IgD-negative memory B cell (primary cell): ENCODE data around the gene FARP1. TPM values are rescaled to one million over a fixed set of nuclear protein-coding genes. Genes with fewer than 3 reads are reported as not detected.
"Not testable (repeated sequence)": the region's sequence is repeated elsewhere in the genome, so short reads cannot be mapped to it uniquely, and the experiment has no call there.

Experiments
- H3K27ac Mint-ChIP-seq, 3 donors: one replicate each; pipeline ENCODE4 v1.8.0; 2020 to 2022; ENCODE audit warnings: mild to moderate bottlenecking in 3 of 3, mixed read lengths in 3 of 3, moderate library complexity in 1 of 3
- H3K27me3 Mint-ChIP-seq: one replicate; pipeline ENCODE4 v1.8.0; 2021; ENCODE audit warnings: mixed read lengths
- H3K36me3 Mint-ChIP-seq: one replicate; pipeline ENCODE4 v1.8.0; 2020; ENCODE audit warnings: mild to moderate bottlenecking, mixed read lengths
- H3K4me1 Mint-ChIP-seq, 3 donors: one replicate each; pipeline ENCODE4 v1.8.0; 2020 to 2022; ENCODE audit warnings: mixed read lengths in 3 of 3, mild to moderate bottlenecking in 1 of 3
- H3K4me3 Mint-ChIP-seq, 4 donors: one replicate each; pipeline ENCODE4 v1.8.0; 2020 to 2022; ENCODE audit warnings: mild to moderate bottlenecking in 4 of 4, mixed read lengths in 4 of 4, moderate library complexity in 3 of 4
- H3K9me3 Mint-ChIP-seq, 3 donors: one replicate each; pipeline ENCODE4 v1.8.0; 2020 to 2021; ENCODE audit warnings: mixed read lengths in 3 of 3, mild to moderate bottlenecking in 1 of 3
- polyA plus RNA-seq: library from polyadenylated mRNA; unstranded; fragments of 300-500 nt; fragmentation: Illumina TruSeq; gene quantifications from one replicate; pipeline ENCODE4 v1.2.3, GENCODE V29; 2021

FARP1 gene
- polyA plus RNA-seq, 1 donor from 2014 or later: 0.46 TPM

GRCh38 chr13:98216135-98216565 is 73.3 kb downstream of the FARP1 start:
- H3K36me3 Mint-ChIP-seq: no peaks in the 10 kb centered on the region
- H3K4me3 Mint-ChIP-seq: no peak overlapping the region
- H3K27ac Mint-ChIP-seq: no peak overlapping the region
- H3K27me3 Mint-ChIP-seq: peaks cover 13% of the 10 kb centered on the region
- H3K9me3 Mint-ChIP-seq: no peaks in the 10 kb centered on the region
- peaks cover 0 to 3% (median 0%) of the 10 kb centered on the region in 3 donors for H3K4me1 Mint-ChIP-seq

DNA sequence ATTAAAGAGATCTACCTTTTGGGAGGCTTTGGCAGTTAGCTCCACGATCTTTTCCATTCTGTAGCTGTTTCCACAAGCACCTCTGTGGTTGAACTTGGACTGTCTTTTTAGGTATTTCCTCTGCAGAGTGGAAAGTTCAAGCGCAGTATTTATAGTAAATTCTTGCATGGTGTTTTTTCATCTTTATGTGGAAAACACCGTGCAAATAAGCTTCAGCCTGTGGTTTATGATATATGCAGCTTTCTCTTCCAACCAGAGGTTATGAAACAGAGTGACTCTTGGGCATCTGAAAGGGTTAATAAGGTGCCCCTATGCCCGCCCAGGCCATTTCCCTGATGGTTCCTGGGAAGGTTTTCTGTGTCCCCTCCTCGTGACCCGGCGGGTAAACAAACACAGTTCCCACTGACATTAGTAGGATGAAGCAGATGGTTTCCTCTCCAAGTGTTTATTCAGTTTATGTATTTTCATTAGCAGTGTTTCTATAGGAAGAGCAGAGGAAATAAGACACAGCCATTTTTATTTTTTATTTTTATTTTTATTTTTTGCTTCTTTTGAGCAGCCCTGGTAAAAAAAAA is 73.9 kb downstream of the FARP1 start:
- Mint-ChIP-seq H3K27me3 (peaks cover 13% of the 10 kb centered on the region), H3K27ac (peak overlapping the region in 1 of 3 donors; percentile 32), H3K4me3 (no peak overlapping the region), H3K36me3 (no peaks in the 10 kb centered on the region), H3K9me3 (no peaks in the 10 kb centered on the region), H3K4me1 (no peaks in the 10 kb centered on the region)

- Mint-ChIP-seq H3K36me3 (no peaks in the 10 kb centered on the region), H3K9me3 (no peaks in the 10 kb centered on the region), H3K27ac (no peak overlapping the region), H3K4me1 (no peaks in the 10 kb centered on the region), H3K4me3 (no peak overlapping the region), H3K27me3 (peaks cover 13% of the 10 kb centered on the region)
Observed at GRCh38 chr13:98217597-98217996, 74.7 kb downstream of the FARP1 start.

- Mint-ChIP-seq H3K4me1 (no peaks in the 10 kb centered on the region), H3K27me3 (peaks cover 13% of the 10 kb centered on the region), H3K4me3 (no peak overlapping the region), H3K9me3 (no peaks in the 10 kb centered on the region), H3K27ac (no peak overlapping the region), H3K36me3 (no peaks in the 10 kb centered on the region)
Observed at GRCh38 chr13:98219685-98220084, 76.8 kb downstream of the FARP1 start.

DNA sequence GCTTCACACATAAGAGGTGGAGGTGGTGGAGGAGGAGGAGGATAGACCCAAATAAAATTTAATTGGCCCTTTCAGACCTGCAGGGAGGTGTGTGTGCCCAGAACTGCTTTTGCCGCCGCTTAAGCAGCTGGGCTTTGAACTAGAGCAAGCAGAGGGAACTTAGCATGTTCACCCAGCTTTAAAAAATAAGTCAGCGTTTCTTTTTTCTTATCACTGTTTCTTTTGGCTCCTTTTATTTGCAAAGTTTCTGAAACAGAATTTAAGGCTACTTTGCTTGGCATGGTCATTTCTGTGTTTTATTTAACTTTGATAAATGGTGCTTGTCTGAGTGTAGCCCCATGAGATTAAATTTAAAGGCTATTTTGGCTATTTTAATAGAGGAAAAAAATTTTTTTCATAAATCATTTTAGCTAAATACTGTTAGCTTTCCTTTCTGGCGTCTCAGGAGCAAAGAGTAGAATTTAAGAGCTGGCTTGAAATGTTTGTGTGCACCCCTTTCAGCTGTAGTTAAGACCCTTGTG is 77.4 kb downstream of the FARP1 start:
- Mint-ChIP-seq H3K4me3 (no peak overlapping the region), H3K27me3 (peaks cover 13% of the 10 kb centered on the region), H3K4me1 (no peaks in the 10 kb centered on the region), H3K36me3 (no peaks in the 10 kb centered on the region), H3K9me3 (no peaks in the 10 kb centered on the region), H3K27ac (no peak overlapping the region)

GRCh38 chr13:98221234-98221633 is 78.3 kb downstream of the FARP1 start:
- no peaks in the 10 kb centered on the region for H3K9me3 Mint-ChIP-seq
- H3K4me1 Mint-ChIP-seq: no peaks in the 10 kb centered on the region
- H3K4me3 Mint-ChIP-seq: no peak overlapping the region
- no peaks in the 10 kb centered on the region for H3K36me3 Mint-ChIP-seq
- peaks cover 13% of the 10 kb centered on the region for H3K27me3 Mint-ChIP-seq
- no peak overlapping the region for H3K27ac Mint-ChIP-seq

DNA sequence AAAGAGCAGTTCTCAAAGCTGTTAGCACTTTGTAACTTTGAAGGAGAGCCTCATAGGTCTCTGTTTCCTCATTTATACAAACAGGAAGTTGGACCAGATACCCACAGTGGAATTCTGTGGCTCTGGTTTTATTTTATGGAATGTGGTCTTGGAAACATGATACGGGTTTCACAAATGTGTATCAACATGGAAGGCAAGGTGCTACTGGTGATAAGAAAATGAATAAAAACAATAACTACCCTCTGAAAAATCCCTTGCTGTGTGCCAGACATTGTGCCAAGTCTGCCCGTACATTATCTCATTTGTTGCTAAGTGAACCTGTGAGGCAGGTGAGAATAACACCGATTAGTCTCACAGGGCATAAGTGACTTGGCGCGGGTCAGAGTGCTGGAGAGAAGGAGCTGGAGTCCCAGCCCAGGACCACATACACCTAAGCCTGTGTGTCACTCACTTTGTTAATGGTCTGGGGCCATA is 79.2 kb downstream of the FARP1 start:
- no peaks in the 10 kb centered on the region for H3K36me3 Mint-ChIP-seq
- no peaks in the 10 kb centered on the region for H3K9me3 Mint-ChIP-seq
- no peaks in the 10 kb centered on the region for H3K4me1 Mint-ChIP-seq
- H3K4me3 Mint-ChIP-seq: no peak overlapping the region
- no peak overlapping the region for H3K27ac Mint-ChIP-seq
- peaks cover 9% of the 10 kb centered on the region for H3K27me3 Mint-ChIP-seq

DNA sequence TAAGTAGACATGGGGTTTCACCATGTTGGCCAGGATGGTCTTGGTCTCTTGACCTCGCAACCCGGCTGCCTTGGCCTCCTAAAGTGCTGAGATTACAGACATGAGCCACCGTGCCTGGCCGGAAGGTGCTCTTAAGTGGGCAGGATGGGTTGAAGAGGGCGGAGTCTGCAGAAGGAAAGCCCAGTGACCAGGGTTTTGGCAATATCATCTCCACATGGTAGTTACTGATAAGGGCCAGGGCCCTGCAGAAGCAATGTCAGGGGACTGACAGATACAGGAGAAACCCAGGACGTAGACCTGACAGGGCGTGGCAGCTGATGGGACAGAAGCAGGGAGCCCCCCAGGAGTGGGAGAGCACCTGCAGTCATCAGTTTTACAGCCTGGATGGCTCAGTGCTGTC is 79.9 kb downstream of the FARP1 start:
- H3K27ac Mint-ChIP-seq: no peak overlapping the region
- H3K36me3 Mint-ChIP-seq: no peaks in the 10 kb centered on the region
- no peaks in the 10 kb centered on the region for H3K4me1 Mint-ChIP-seq
- no peak overlapping the region for H3K4me3 Mint-ChIP-seq
- H3K9me3 Mint-ChIP-seq: no peaks in the 10 kb centered on the region
- H3K27me3 Mint-ChIP-seq: peaks cover 7% of the 10 kb centered on the region

DNA sequence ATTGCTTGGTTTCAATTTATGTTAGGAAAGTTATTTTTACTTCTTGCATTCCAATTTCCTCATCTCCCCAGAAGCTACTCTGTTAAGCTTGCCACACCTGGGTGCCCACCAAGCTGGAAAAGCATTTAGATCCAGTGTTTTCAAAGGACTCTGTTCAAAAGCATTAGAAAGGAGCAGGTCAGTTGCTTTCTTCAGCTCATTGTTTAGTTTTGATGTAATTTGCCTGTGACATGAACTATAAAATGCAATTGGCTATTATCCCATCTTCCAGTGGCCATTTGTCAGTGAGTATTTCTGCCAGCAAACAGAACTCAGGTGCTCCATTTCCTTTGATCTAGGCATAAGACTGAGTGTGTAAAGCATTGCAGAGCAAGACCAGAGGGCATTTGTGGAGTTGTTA is 80.8 kb downstream of the FARP1 start:
- H3K27ac Mint-ChIP-seq: no peak overlapping the region
- H3K27me3 Mint-ChIP-seq: peaks cover 7% of the 10 kb centered on the region
- H3K9me3 Mint-ChIP-seq: no peaks in the 10 kb centered on the region
- no peaks in the 10 kb centered on the region for H3K4me1 Mint-ChIP-seq
- no peaks in the 10 kb centered on the region for H3K36me3 Mint-ChIP-seq
- H3K4me3 Mint-ChIP-seq: no peak overlapping the region

GRCh38 chr13:98224557-98224956 is 81.7 kb downstream of the FARP1 start:
- H3K4me3 Mint-ChIP-seq: no peak overlapping the region
- no peaks in the 10 kb centered on the region for H3K36me3 Mint-ChIP-seq
- H3K4me1 Mint-ChIP-seq: no peaks in the 10 kb centered on the region
- H3K27ac Mint-ChIP-seq: no peak overlapping the region
- peaks cover 7% of the 10 kb centered on the region for H3K27me3 Mint-ChIP-seq
- no peaks in the 10 kb centered on the region for H3K9me3 Mint-ChIP-seq

GRCh38 chr13:98225036-98225940 is 82.4 kb downstream of the FARP1 start:
- Mint-ChIP-seq H3K9me3 (no peaks in the 10 kb centered on the region), H3K4me3 (no peak overlapping the region), H3K27ac (no peak overlapping the region), H3K4me1 (no peaks in the 10 kb centered on the region), H3K27me3 (peaks cover 1% of the 10 kb centered on the region), H3K36me3 (no peaks in the 10 kb centered on the region)

- peaks cover 2 to 6% (median 3%) of the 10 kb centered on the region in 3 donors for H3K9me3 Mint-ChIP-seq
- H3K36me3 Mint-ChIP-seq: no peaks in the 10 kb centered on the region
- H3K4me1 Mint-ChIP-seq: no peaks in the 10 kb centered on the region
- H3K4me3 Mint-ChIP-seq: no peak overlapping the region
- peaks cover 1% of the 10 kb centered on the region for H3K27me3 Mint-ChIP-seq
- H3K27ac Mint-ChIP-seq: no peak overlapping the region
Observed at GRCh38 chr13:98226496-98226895, 83.6 kb downstream of the FARP1 start.

DNA sequence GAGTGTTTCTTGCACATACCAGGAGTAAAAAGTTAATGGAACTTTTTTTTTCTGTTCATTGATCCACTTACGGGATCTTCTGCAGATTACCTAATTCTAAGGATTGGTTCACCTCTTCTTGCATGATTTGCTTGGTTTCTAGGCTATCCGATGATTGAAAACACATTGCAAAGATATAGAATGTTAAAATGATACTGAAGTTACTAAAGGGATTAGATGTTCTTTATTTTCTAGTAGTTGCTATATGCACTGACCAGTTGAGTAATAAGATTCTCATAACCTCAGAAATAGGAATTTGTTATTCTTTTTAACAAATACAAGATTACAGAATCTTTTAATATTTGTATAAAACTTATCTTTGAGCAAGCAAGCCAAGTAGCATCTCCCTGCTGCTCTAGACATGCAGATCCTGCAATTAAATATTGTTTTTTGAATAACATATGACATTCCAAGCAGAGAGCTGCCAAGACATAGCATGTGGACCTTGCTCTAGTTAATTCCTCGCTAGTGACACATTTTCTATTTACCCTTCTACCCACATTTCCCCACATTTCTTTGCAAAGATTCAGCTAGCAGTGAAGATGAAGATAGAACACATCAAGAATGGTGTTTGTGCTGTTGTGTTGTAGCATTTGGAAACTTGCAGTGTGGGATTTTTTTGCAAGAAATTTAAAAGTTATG is 85.9 kb downstream of the FARP1 start:
- H3K36me3 Mint-ChIP-seq: no peaks in the 10 kb centered on the region
- H3K4me3 Mint-ChIP-seq: no peak overlapping the region
- peaks cover 2 to 6% (median 3%) of the 10 kb centered on the region in 3 donors for H3K9me3 Mint-ChIP-seq
- no peaks in the 10 kb centered on the region for H3K4me1 Mint-ChIP-seq
- H3K27me3 Mint-ChIP-seq: peaks cover 5% of the 10 kb centered on the region
- H3K27ac Mint-ChIP-seq: no peak overlapping the region

- H3K9me3 Mint-ChIP-seq, H3K36me3 Mint-ChIP-seq, H3K4me1 Mint-ChIP-seq, H3K27me3 Mint-ChIP-seq, H3K4me3 Mint-ChIP-seq: not testable (repeated sequence)
- H3K27ac Mint-ChIP-seq: peak overlapping the region in 1 of 3 donors; percentile 31
Observed at GRCh38 chr13:98230762-98231161, 87.9 kb downstream of the FARP1 start.

DNA sequence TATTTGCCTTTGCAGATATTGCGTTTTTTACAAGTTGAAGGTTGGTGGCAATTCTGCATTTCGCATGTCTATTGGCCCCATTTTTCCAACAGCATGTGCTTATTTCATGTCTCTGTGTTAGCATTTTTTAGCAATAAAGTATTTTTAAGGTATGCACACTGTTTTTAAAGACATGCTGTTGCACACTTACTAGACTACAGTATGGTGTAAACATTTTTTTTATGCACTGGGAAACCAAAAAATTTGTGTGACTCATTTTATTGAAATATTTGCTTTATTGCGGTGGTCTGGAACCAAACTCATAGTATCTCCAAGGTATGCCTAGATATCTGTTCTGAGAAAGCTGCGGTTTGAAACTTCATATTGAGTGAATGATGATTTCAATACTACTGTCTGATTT is 89.6 kb downstream of the FARP1 start:
- peaks cover 6% of the 10 kb centered on the region for H3K27me3 Mint-ChIP-seq
- peaks cover 2 to 6% (median 3%) of the 10 kb centered on the region in 3 donors for H3K9me3 Mint-ChIP-seq
- H3K4me1 Mint-ChIP-seq: peaks cover 0 to 1% (median 0%) of the 10 kb centered on the region in 3 donors
- H3K4me3 Mint-ChIP-seq: no peak overlapping the region
- no peaks in the 10 kb centered on the region for H3K36me3 Mint-ChIP-seq
- no peak overlapping the region for H3K27ac Mint-ChIP-seq
